ENCODE data around the gene UNC119B.
"Not testable (repeated sequence)": the region's sequence is repeated elsewhere in the genome, so short reads cannot be mapped to it uniquely, and the experiment has no call there.

The UNC119B gene

GRCh38 chr12:120725151-120725658 is 14.9 kb downstream of the UNC119B start:
- peak overlapping the region; percentile 67 for H3K4me3 ChIP-seq (ENCODE audit: low read depth, low read length)
- no peak for DNase-seq (ENCODE audit: low read depth)
- no peak for TF ChIP-seq CTCF (IDR thresholded peaks at IDR 0.05; ENCODE audit: low read depth, low read length, missing control alignments)

GRCh38 chr12:120725659-120726509 is 15.6 kb downstream of the UNC119B start, which contains the start of gene ACADS:
Gene ACADS, plus strand, starts transcription at chr12:120725826. Its CDS starts 60 bp downstream, at chr12:120725886.
- TF ChIP-seq CTCF (IDR thresholded peaks at IDR 0.05; ENCODE audit: low read depth, low read length, missing control alignments), result peak; percentile 8
- DNase-seq (ENCODE audit: low read depth), result peak; percentile 38
- H3K4me3 ChIP-seq (ENCODE audit: low read depth, low read length), result peak within 1 kb of the TSS; percentile 67

- H3K4me3 ChIP-seq (ENCODE audit: low read depth, low read length), result peak overlapping the region; percentile 67; the same call in 1 of the 2 replicates
- no peak for DNase-seq (ENCODE audit: low read depth)
- no peak for TF ChIP-seq CTCF (IDR thresholded peaks at IDR 0.05; ENCODE audit: low read depth, low read length, missing control alignments)
Measured at GRCh38 chr12:120726510-120726793, 16.2 kb downstream of the UNC119B start.

GRCh38 chr12:120726961-120727360 is 16.7 kb downstream of the UNC119B start:
- TF ChIP-seq CTCF (IDR thresholded peaks at IDR 0.05; ENCODE audit: low read depth, low read length, missing control alignments), result no peak
- H3K4me3 ChIP-seq (ENCODE audit: low read depth, low read length), result no peak overlapping the region
- DNase-seq (ENCODE audit: low read depth), result no peak

GRCh38 chr12:120732198-120732597 is 21.9 kb downstream of the UNC119B start:
- H3K4me3 ChIP-seq (ENCODE audit: low read depth, low read length); DNase-seq (ENCODE audit: low read depth): not testable (repeated sequence)

GRCh38 chr12:120733574-120733973 is 23.3 kb downstream of the UNC119B start:
- no peak for TF ChIP-seq CTCF (IDR thresholded peaks at IDR 0.05; ENCODE audit: low read depth, low read length, missing control alignments)
- DNase-seq (ENCODE audit: low read depth), result no peak
- no peak overlapping the region for H3K4me3 ChIP-seq (ENCODE audit: low read depth, low read length)

- no peak for DNase-seq (ENCODE audit: low read depth)
- H3K4me3 ChIP-seq (ENCODE audit: low read depth, low read length), result no peak overlapping the region
- TF ChIP-seq CTCF (IDR thresholded peaks at IDR 0.05; ENCODE audit: low read depth, low read length, missing control alignments), result no peak
Measured at GRCh38 chr12:120734210-120734609, 24.0 kb downstream of the UNC119B start.
